HG02763 (cell line): Measurements from ENCODE around the gene SORCS2.
"Not testable (repeated sequence)": the region's sequence is repeated elsewhere in the genome, so short reads cannot be mapped to it uniquely, and the experiment has no call there.

ENCODE experiments used
- ATAC-seq: cut with Tn5 transposase; IDR thresholded peaks from one replicate; pipeline ENCODE4 v1.9.1; 2021; ENCODE audit warnings: mild to moderate bottlenecking, moderate library complexity; ENCODE audit not compliant: unreplicated experiment

Gene SORCS2

GRCh38 chr4:7199129-7199725, 6.9 kb downstream of the SORCS2 start:
- ATAC-seq = no peak

GRCh38 chr4:7199771-7200441, 7.6 kb downstream of the SORCS2 start:
- no peak for ATAC-seq

GRCh38 chr4:7200801-7201200, 8.5 kb downstream of the SORCS2 start:
- no peak for ATAC-seq

GRCh38 chr4:7201420-7202305, 9.3 kb downstream of the SORCS2 start:
- no peak for ATAC-seq

- no peak for ATAC-seq
Observed at GRCh38 chr4:7202411-7202810, 10.1 kb downstream of the SORCS2 start.

- ATAC-seq = no peak
Observed at GRCh38 chr4:7204656-7205387, 12.5 kb downstream of the SORCS2 start.

- ATAC-seq = no peak
Observed at GRCh38 chr4:7206385-7206784, 14.0 kb downstream of the SORCS2 start.

GRCh38 chr4:7206911-7207567, 14.7 kb downstream of the SORCS2 start:
- no peak for ATAC-seq

GRCh38 chr4:7207628-7208231, 15.4 kb downstream of the SORCS2 start:
- no peak for ATAC-seq

GRCh38 chr4:7208509-7209451, 16.4 kb downstream of the SORCS2 start:
- no peak for ATAC-seq

- no peak for ATAC-seq
Observed at GRCh38 chr4:7209699-7210098, 17.4 kb downstream of the SORCS2 start.

- no peak for ATAC-seq
Observed at GRCh38 chr4:7210824-7211223, 18.5 kb downstream of the SORCS2 start.

- no peak for ATAC-seq
Observed at GRCh38 chr4:7212101-7212674, 19.9 kb downstream of the SORCS2 start.

GRCh38 chr4:7212921-7213320, 20.6 kb downstream of the SORCS2 start:
- no peak for ATAC-seq

GRCh38 chr4:7213807-7214206, 21.5 kb downstream of the SORCS2 start:
- no peak for ATAC-seq

GRCh38 chr4:7214359-7214758, 22.0 kb downstream of the SORCS2 start:
- no peak for ATAC-seq

- ATAC-seq = not testable (repeated sequence)
Observed at GRCh38 chr4:7215187-7215586, 22.8 kb downstream of the SORCS2 start.

GRCh38 chr4:7217039-7217438, 24.7 kb downstream of the SORCS2 start:
- ATAC-seq = no peak
